ENCODE data around the gene ERP44.
"Not testable (repeated sequence)": the region's sequence is repeated elsewhere in the genome, so short reads cannot be mapped to it uniquely, and the experiment has no call there.

GRCh38 chr9:100076256-100076655 is 22.5 kb downstream of the ERP44 start:
- TF ChIP-seq CTCF (IDR thresholded peaks at IDR 0.05; ENCODE audit: insufficient read depth, low read depth, low read length); EZH2 (IDR thresholded peaks at IDR 0.05; ENCODE audit: insufficient read depth, low read length): not testable (repeated sequence)

All from astrocyte (in vitro differentiated cells and primary cell).